GM19238 (cell line): ENCODE data around the gene TPRG1.

Source experiments
- DNase-seq: peaks from one replicate; pipeline ENCODE4 v3.0.0; 2011; ENCODE audit warnings: low spot score; ENCODE audit not compliant: insufficient read length

Gene TPRG1

GRCh38 chr3:189229196-189229828, 57.5 kb downstream of the TPRG1 start:
- no peak for DNase-seq

- no peak for DNase-seq
Measured at GRCh38 chr3:189232790-189233189, 61.0 kb downstream of the TPRG1 start.

GRCh38 chr3:189233225-189233858, 61.6 kb downstream of the TPRG1 start:
- DNase-seq, result no peak

GRCh38 chr3:189235214-189235613, 63.4 kb downstream of the TPRG1 start:
- DNase-seq, result no peak

DNA sequence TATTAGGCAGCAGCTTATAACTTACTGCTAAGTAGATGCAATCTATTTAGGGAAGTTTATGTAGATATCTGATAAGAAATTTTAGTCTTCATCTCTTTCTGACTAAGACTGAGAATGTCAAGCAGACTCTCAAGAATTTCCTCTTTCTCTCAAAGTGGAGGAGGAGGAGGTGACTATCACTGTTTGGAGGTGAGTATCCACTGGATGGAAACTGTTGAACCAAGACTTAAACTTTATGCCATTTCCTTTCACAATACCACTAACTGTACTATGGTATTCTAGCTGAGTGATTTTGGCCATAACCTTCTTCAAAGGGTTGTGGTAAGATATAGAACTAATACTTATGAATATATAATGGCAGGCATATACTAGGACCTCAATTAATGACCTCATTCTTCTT, 64.6 kb downstream of the TPRG1 start:
- DNase-seq, result no peak

DNA sequence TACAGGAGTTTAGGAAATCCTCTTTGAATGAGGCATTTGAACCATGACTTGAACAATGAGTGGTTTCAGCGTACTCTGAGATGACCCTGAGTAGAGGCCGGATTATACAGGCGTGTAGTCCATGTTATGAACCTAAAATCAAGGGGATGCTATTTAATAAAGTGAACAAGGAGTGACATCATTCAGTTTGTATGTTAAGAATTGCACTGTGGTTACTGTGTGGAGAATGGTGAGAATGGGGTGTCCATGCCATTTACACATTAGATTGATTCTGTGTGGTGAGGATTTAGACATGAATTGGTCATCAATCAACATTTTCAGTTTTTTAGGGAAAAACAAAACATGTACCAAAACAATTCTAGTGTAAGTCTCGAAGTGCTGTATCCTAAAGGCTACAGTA, 65.8 kb downstream of the TPRG1 start:
- DNase-seq, result no peak

DNA sequence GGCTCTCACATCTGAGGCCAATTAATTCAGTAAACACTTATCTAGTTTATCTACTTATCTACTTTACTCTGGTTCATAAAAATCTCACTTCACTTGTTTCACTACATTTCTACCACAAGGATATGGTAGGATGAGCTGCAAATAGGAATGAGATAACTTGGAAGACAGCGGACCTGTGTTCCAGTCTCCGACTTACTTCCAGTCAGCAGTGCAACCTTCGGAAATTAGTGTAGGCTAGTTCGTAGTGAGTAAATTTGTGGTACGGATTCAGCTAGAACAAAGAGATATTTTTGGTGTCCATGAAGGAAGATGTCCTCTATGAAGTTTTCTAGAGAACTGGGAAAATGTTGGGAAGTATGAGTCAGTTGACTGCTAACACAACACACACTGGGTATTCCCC, 66.3 kb downstream of the TPRG1 start:
- no peak for DNase-seq

DNA sequence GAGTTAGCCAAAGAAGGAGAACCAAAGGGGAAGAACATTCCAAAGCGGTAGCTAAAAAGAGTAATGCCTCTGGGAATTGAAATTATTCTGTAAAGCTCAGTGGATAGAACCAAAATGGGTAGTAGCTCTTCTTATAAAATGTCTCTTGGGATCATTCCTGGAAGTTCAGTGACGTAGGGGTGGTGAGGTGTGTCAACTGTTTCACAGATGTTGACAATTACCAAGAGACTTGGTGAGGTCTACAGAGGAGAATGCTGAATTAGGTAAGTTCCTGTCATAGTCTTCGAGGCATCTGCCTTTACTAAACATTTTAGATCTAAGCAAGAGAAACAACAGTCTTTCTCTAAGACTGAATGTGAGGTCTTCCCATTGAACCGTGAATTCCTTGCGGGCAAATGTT, 67.8 kb downstream of the TPRG1 start:
- no peak for DNase-seq

- no peak for DNase-seq
Measured at GRCh38 chr3:189249987-189250386, 78.2 kb downstream of the TPRG1 start.

GRCh38 chr3:189258261-189258660, 86.5 kb downstream of the TPRG1 start:
- no peak for DNase-seq

DNA sequence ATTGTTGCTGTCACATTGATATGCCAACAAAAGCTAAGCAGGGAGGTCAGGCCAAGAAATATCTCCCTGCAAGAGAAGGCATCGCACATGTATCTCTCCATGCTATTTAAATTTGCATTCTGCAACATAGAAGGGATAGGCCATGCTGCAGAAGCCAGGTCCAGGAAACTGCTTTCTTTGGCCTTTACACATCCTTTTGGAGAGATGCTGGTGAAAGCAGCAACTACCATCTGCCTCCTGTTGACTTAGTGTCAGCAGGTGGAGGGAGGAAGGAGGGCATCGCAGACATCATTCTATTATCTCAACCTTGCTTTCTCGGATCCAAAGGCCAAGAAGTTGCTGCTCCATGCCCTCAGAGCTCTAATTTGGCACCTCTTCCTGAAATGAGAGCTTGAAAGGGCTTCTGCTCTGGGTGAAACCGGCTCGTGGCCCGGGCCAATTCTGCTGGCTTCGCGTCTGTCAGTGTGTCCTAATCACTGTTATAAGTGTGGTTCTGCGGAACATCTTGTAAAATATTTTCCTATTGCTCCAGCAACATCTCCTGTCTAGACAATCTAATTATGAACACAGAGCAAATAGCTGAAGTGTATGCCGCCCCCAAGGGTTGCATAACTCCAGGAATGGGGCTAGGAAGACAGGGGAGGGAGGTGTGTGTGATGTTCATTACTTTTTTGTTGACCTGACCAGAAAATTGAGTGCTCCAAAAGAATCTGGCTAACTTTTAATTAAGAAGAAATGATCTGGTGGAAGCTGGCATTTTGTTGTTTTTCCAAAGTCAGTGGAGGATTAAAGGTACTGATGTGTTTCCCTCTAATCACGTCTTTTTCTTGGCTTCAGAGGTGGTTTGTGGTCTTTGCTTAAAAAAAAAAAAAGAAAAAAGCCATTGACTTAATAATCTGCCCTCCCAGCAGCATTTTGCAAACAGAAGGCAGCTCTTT, 89.1 kb downstream of the TPRG1 start:
- DNase-seq, result no peak

DNA sequence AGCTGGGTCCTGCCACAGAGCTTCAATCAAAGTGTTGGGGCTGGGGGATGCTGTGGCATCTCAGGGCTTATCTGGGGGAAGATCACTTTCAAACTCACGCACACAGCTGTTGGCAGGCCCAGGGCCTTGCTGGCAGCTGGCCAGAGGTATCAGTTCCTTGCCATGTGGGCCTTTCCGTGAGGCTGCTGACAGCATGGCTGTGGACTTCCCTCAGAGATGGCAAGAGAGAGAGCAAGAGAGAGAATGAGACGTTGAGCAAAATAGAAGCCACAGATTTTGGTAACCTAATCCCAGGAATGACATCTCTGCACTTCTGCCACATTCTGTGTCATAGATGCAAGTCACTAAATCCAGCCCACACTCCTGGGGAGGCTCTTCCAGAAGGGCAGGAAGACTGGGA, 91.0 kb downstream of the TPRG1 start:
- no peak for DNase-seq

DNA sequence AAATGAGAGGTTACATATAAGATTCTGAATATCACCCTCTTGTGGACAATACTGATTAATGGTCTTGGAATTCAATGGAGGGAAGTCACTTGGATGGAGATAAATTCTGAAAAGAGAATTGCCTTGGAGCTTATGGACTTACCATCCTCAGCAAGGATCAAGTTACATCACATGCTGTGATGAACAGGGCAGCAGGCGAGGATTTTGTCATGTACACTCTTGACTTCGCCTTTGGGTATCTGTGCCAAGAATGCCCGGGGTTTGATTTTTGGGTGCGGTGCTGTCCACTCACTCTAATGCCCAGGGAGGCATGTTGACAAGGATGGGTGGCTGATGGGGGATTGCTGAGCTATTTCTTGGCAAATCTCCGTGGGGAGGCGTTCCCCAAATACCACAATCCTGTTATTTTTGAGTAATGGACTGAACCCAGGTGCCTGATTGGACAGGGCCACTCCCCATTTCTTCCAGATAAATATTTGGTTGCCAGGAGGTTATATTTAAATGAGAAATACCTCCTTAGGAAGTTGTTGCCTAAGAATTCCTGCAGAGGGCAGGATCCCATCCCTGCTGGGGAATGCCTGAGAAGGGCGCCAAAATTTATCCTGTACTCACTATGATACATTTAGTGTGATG, 96.3 kb downstream of the TPRG1 start:
- DNase-seq, result no peak

- no peak for DNase-seq
Measured at GRCh38 chr3:189269365-189269764, 97.6 kb downstream of the TPRG1 start.

DNA sequence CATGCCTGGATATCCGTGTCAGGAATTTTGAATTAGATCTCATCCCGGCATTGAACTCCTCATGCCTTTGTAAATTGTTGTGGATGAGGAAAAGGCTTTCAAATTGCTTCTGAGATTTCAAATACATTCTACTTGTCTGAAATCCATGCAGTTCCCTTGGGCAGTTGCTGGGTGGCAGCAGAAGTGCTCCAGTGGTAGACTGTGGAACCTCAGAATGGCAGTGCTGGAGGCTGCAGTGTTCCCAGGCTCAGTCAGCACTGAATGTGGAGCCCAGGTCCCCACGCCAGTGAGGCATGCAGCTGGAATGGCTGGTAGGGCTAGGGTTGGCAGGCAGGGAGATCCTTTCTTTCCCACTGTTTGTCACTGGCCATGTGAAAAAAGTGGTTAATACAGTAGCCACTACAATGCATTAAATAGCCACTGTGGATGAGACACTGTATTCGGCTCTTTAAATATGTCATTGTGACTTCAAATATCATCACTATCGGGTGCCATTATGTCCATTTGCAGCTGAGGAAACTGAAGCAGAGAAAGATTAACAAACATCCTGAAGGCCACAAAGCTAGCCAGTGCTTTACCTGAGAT, 98.6 kb downstream of the TPRG1 start:
- DNase-seq, result no peak

DNA sequence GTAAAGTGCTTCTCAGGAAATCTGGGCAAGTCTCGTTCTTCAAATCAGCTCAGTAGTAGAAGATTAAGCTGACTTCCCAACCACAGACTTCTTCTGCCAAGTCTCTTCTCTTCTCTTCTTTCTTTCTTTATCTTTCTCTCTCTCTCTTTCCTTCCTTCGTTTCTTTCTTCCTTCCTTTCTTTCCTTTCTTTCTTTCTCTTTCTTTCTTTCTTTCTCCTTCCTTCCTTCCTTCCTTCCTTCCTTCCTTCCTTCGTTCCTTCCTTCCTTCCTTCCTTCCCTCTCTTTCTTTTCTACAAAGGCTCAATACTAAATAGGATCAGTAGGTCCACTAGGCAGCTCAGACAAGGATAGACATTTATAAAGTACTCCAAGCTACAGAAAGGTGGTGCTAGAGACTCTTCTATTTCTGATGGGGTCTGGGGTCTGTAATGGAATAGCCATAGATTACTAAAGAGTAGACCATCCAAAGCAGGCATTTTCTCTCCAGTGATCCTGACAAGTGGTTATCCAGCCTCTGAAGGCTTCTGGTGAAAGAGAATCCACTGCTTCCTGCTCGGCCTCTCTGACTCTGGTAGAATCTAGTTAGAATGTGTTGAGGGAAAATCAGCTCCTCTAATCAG, 100.8 kb downstream of the TPRG1 start:
- DNase-seq, result no peak

DNA sequence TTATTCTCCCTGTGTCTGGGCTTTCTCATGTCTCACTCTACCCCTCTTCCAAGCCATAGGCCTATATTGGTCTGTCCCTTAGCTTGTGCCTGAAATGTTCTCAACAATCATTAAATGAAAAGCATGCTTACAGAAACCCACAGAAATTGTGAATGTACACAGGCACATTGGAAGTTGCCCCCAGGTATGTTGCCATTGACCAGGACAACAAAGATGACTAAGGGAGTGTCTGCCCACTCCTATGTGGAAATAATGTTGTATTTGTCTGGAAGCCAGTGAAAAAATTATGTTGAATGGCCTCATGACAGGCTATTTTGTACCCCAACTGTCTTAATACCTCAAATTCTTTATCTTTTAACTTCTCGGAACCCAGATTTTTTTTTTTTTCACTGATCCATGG, 102.0 kb downstream of the TPRG1 start:
- DNase-seq, result no peak

DNA sequence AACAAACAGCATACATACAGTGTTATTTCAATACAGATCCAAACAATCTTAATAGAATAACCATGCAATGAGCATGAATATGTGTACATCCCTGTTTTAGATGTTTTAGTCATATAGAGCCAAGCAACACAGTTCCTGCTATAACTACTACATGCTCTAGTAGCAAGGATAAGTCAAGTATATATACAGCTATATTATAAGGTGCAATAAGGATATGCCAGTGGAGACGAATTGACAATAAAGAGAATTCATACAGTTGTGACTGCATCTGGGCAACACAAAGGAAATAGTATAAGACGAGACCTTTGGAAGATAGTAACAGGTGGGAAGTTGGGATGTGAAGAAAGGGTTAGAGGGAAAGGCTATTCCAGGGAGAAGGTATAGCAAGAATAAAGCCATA, 103.4 kb downstream of the TPRG1 start:
- no peak for DNase-seq

- no peak for DNase-seq
Measured at GRCh38 chr3:189275852-189276251, 104.1 kb downstream of the TPRG1 start.

DNA sequence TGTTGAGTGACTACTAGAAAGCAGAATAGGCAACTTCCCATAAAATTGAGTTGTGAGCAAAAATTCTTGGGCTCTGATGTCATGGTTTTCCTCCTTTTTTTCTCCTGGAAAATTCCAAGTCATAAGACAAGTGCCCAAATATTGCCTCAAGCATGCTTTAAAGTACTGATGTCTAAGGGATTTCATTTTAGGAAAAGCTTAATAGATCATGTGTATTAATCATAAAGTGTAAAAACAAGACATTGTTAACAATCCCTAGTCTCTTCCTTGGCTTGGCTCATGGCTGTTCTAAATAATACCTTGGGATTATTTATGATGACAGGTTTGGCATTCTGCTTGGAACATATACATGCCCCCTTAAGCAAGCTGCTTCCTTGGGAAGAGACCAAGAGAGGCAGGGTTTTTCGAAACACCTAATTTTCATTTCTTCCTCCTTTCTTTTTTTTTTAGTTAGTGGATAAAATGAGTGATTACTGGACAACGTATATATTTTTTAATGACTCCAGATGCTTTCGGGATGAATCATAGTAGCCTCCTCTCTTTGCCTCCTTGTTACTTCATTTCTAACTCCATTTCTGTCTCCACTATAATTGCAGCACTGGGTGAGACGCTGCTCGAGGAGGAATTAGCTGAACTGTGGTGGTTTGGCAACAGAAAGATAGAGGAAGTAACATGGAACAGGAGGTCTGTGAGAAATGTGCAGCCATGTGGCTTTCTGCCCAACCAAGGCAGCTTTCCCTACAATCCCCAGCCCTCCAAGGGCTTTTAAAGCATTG, 104.9 kb downstream of the TPRG1 start:
- no peak for DNase-seq
